HEK293 (cell line): ENCODE results near the gene LACC1.

Experiments used
- EGR2 ChIP-seq: fragments of 450-650 bp; formaldehyde crosslinking; IDR thresholded peaks from 2 replicates; pipeline ENCODE4 v1.5.1; 2016; ENCODE audit warnings: low read depth, missing biosample characterization, missing genetic modification characterization
- ELK4 ChIP-seq: IDR thresholded peaks from 2 replicates; pipeline ENCODE4 v1.6.1; 2011; ENCODE audit warnings: mild to moderate bottlenecking, low read depth, low read length, borderline replicate concordance
- HOXC10 ChIP-seq: sonication (generic); formaldehyde crosslinking; IDR thresholded peaks from 2 replicates; pipeline ENCODE4 v1.8.1; 2023; ENCODE audit warnings: mild to moderate bottlenecking, missing genetic modification reagents
- KLF10 ChIP-seq: fragments of 450-650 bp; IDR thresholded peaks from 2 replicates; pipeline ENCODE4 v1.5.1; 2018; ENCODE audit warnings: missing biosample characterization, mild to moderate bottlenecking, missing genetic modification characterization
- MZF1 ChIP-seq: fragments of 450-650 bp; formaldehyde crosslinking; IDR thresholded peaks from 2 replicates; pipeline ENCODE4 v1.5.1; 2017; ENCODE audit warnings: missing biosample characterization, missing genetic modification characterization, borderline replicate concordance
- SP2 ChIP-seq: fragments of 450-650 bp; formaldehyde crosslinking; IDR thresholded peaks from 2 replicates; pipeline ENCODE4 v1.5.1; 2016; ENCODE audit warnings: missing biosample characterization, missing genetic modification characterization
- ZEB2 ChIP-seq: fragments of 450-650 bp; formaldehyde crosslinking; IDR thresholded peaks from 2 replicates; pipeline ENCODE4 v1.5.1; 2016; ENCODE audit warnings: missing biosample characterization, missing genetic modification characterization
- ZNF214 ChIP-seq: fragments of 450-650 bp; formaldehyde crosslinking; IDR thresholded peaks from 2 replicates; pipeline ENCODE4 v1.5.1; 2017; ENCODE audit warnings: missing biosample characterization, mild to moderate bottlenecking, missing genetic modification characterization, borderline replicate concordance
- ZNF223 ChIP-seq: fragments of 450-650 bp; formaldehyde crosslinking; IDR thresholded peaks from 2 replicates; pipeline ENCODE4 v1.5.1; 2016; ENCODE audit warnings: missing biosample characterization, missing genetic modification characterization
- ZNF391 ChIP-seq: fragments of 450-650 bp; formaldehyde crosslinking; IDR thresholded peaks from 2 replicates; pipeline ENCODE4 v1.5.1; 2016; ENCODE audit warnings: low read depth, missing biosample characterization, missing genetic modification characterization, borderline replicate concordance
- ZNF416 ChIP-seq: fragments of 450-650 bp; formaldehyde crosslinking; IDR thresholded peaks from 2 replicates; pipeline ENCODE4 v1.5.1; 2016; ENCODE audit warnings: missing biosample characterization, missing genetic modification characterization
- ZNF529 ChIP-seq: fragments of 450-650 bp; formaldehyde crosslinking; IDR thresholded peaks from 2 replicates; pipeline ENCODE4 v1.5.1; 2017; ENCODE audit warnings: missing genetic modification characterization, missing biosample characterization; ENCODE audit not compliant: insufficient replicate concordance
- ZNF621 ChIP-seq: fragments of 450-650 bp; formaldehyde crosslinking; IDR thresholded peaks from 2 replicates; pipeline ENCODE4 v1.5.1; 2017; ENCODE audit warnings: missing biosample characterization, missing genetic modification characterization
- ZNF645 ChIP-seq: fragments of 450-650 bp; formaldehyde crosslinking; IDR thresholded peaks from 2 replicates; pipeline ENCODE4; 2016; ENCODE audit warnings: missing biosample characterization, missing genetic modification characterization
- ZNF660 ChIP-seq: fragments of 450-650 bp; IDR thresholded peaks from 2 replicates; pipeline ENCODE4 v1.5.1; 2018; ENCODE audit warnings: missing biosample characterization, mild to moderate bottlenecking, missing genetic modification characterization
- ZNF692 ChIP-seq: fragments of 450-650 bp; formaldehyde crosslinking; IDR thresholded peaks from 2 replicates; pipeline ENCODE4 v1.5.1; 2016; ENCODE audit warnings: missing biosample characterization, missing genetic modification characterization
- ZNF830 ChIP-seq: fragments of 450-650 bp; IDR thresholded peaks from 2 replicates; pipeline ENCODE4 v1.5.0; 2018; ENCODE audit warnings: missing biosample characterization, missing genetic modification characterization, low read depth, mild to moderate bottlenecking, moderate library complexity
- ZXDB ChIP-seq: fragments of 450-650 bp; formaldehyde crosslinking; IDR thresholded peaks from 2 replicates; pipeline ENCODE4 v1.5.1; 2016; ENCODE audit warnings: missing biosample characterization, missing genetic modification characterization
- TF ChIP-seq, protein P1 (sequence below): fragments of 450-650 bp; formaldehyde crosslinking; IDR thresholded peaks from 2 replicates; pipeline ENCODE4 v1.5.1; 2017; ENCODE audit warnings: missing biosample characterization, mild to moderate bottlenecking, missing genetic modification characterization, moderate library complexity
- TF ChIP-seq, protein P2 (sequence below): fragments of 450-650 bp; formaldehyde crosslinking; IDR thresholded peaks from 2 replicates; pipeline ENCODE4 v1.5.1; 2016; ENCODE audit warnings: missing biosample characterization, missing genetic modification characterization, borderline replicate concordance
- TF ChIP-seq, protein P3 (sequence below): fragments of 450-650 bp; formaldehyde crosslinking; IDR thresholded peaks from 2 replicates; pipeline ENCODE4 v1.5.1; 2016; ENCODE audit warnings: missing biosample characterization, missing genetic modification characterization, borderline replicate concordance

Gene LACC1

GRCh38 chr13:43878892-43879754 is 581 bp upstream of the LACC1 start, which contains the start of gene CCDC122 (continued):
- TF ChIP-seq ZNF645 (tag by site-specific recombination) (no peak), ZNF391 (tag by site-specific recombination) (no peak), ZNF214 (no peak), KLF10 (tag by site-specific recombination) (no peak; the same call in 1 of the 2 replicates), SP2 (tag by site-specific recombination) (peak; percentile 77), MZF1 (no peak), HOXC10 (CRISPR knock-in tag) (no peak), ZEB2 (tag by site-specific recombination) (peak; percentile 65), EGR2 (tag by site-specific recombination) (peak; percentile 33), ZNF830 (tag by site-specific recombination) (no peak), ZNF621 (tag by site-specific recombination) (no peak), ZXDB (tag by site-specific recombination) (peak; percentile 30; the same call in 1 of the 2 replicates), ZNF416 (tag by site-specific recombination) (no peak), ZNF692 (tag by site-specific recombination) (peak; percentile 69), ELK4 (no peak), ZNF660 (tag by site-specific recombination) (peak; percentile 61; the same call in 1 of the 2 replicates), ZNF529 (tag by site-specific recombination) (no peak), ZNF223 (tag by site-specific recombination) (no peak)
- TF ChIP-seq, protein P1, sequence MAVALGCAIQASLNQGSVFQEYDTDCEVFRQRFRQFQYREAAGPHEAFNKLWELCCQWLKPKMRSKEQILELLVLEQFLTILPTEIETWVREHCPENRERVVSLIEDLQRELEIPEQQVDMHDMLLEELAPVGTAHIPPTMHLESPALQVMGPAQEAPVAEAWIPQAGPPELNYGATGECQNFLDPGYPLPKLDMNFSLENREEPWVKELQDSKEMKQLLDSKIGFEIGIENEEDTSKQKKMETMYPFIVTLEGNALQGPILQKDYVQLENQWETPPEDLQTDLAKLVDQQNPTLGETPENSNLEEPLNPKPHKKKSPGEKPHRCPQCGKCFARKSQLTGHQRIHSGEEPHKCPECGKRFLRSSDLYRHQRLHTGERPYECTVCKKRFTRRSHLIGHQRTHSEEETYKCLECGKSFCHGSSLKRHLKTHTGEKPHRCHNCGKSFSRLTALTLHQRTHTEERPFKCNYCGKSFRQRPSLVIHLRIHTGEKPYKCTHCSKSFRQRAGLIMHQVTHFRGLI (tag by site-specific recombination) = no peak
- TF ChIP-seq, protein P2, sequence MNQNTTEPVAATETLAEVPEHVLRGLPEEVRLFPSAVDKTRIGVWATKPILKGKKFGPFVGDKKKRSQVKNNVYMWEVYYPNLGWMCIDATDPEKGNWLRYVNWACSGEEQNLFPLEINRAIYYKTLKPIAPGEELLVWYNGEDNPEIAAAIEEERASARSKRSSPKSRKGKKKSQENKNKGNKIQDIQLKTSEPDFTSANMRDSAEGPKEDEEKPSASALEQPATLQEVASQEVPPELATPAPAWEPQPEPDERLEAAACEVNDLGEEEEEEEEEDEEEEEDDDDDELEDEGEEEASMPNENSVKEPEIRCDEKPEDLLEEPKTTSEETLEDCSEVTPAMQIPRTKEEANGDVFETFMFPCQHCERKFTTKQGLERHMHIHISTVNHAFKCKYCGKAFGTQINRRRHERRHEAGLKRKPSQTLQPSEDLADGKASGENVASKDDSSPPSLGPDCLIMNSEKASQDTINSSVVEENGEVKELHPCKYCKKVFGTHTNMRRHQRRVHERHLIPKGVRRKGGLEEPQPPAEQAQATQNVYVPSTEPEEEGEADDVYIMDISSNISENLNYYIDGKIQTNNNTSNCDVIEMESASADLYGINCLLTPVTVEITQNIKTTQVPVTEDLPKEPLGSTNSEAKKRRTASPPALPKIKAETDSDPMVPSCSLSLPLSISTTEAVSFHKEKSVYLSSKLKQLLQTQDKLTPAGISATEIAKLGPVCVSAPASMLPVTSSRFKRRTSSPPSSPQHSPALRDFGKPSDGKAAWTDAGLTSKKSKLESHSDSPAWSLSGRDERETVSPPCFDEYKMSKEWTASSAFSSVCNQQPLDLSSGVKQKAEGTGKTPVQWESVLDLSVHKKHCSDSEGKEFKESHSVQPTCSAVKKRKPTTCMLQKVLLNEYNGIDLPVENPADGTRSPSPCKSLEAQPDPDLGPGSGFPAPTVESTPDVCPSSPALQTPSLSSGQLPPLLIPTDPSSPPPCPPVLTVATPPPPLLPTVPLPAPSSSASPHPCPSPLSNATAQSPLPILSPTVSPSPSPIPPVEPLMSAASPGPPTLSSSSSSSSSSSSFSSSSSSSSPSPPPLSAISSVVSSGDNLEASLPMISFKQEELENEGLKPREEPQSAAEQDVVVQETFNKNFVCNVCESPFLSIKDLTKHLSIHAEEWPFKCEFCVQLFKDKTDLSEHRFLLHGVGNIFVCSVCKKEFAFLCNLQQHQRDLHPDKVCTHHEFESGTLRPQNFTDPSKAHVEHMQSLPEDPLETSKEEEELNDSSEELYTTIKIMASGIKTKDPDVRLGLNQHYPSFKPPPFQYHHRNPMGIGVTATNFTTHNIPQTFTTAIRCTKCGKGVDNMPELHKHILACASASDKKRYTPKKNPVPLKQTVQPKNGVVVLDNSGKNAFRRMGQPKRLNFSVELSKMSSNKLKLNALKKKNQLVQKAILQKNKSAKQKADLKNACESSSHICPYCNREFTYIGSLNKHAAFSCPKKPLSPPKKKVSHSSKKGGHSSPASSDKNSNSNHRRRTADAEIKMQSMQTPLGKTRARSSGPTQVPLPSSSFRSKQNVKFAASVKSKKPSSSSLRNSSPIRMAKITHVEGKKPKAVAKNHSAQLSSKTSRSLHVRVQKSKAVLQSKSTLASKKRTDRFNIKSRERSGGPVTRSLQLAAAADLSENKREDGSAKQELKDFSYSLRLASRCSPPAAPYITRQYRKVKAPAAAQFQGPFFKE (tag by site-specific recombination) = no peak
- TF ChIP-seq, protein P3, sequence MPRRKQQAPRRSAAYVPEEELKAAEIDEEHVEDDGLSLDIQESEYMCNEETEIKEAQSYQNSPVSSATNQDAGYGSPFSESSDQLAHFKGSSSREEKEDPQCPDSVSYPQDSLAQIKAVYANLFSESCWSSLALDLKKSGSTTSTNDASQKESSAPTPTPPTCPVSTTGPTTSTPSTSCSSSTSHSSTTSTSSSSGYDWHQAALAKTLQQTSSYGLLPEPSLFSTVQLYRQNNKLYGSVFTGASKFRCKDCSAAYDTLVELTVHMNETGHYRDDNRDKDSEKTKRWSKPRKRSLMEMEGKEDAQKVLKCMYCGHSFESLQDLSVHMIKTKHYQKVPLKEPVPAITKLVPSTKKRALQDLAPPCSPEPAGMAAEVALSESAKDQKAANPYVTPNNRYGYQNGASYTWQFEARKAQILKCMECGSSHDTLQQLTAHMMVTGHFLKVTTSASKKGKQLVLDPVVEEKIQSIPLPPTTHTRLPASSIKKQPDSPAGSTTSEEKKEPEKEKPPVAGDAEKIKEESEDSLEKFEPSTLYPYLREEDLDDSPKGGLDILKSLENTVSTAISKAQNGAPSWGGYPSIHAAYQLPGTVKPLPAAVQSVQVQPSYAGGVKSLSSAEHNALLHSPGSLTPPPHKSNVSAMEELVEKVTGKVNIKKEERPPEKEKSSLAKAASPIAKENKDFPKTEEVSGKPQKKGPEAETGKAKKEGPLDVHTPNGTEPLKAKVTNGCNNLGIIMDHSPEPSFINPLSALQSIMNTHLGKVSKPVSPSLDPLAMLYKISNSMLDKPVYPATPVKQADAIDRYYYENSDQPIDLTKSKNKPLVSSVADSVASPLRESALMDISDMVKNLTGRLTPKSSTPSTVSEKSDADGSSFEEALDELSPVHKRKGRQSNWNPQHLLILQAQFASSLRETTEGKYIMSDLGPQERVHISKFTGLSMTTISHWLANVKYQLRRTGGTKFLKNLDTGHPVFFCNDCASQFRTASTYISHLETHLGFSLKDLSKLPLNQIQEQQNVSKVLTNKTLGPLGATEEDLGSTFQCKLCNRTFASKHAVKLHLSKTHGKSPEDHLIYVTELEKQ (tag by site-specific recombination) = no peak
